SW 1271 (cell line): ENCODE results near the gene REEP6.
"Not testable (repeated sequence)": the region's sequence is repeated elsewhere in the genome, so short reads cannot be mapped to it uniquely, and the experiment has no call there.

ENCODE experiments used
- DNase-seq, 2 experiments: peaks; one replicate each; lab custom pipeline; 2025; lab: John Stamatoyannopoulos, UW

The REEP6 gene

GRCh38 chr19:1472231-1473084, 18.5 kb upstream of the REEP6 start:
- DNase-seq = no peak

- DNase-seq = no peak
Measured at GRCh38 chr19:1473085-1473851, 17.7 kb upstream of the REEP6 start.

- no peak for DNase-seq
Measured at GRCh38 chr19:1474011-1474764, 16.8 kb upstream of the REEP6 start.

- DNase-seq = no peak
Measured at GRCh38 chr19:1474765-1475351, 16.1 kb upstream of the REEP6 start.

- DNase-seq = no peak
Measured at GRCh38 chr19:1475751-1476437, 15.1 kb upstream of the REEP6 start.

GRCh38 chr19:1477056-1477455, 13.9 kb upstream of the REEP6 start:
- DNase-seq = not testable (repeated sequence)

DNA sequence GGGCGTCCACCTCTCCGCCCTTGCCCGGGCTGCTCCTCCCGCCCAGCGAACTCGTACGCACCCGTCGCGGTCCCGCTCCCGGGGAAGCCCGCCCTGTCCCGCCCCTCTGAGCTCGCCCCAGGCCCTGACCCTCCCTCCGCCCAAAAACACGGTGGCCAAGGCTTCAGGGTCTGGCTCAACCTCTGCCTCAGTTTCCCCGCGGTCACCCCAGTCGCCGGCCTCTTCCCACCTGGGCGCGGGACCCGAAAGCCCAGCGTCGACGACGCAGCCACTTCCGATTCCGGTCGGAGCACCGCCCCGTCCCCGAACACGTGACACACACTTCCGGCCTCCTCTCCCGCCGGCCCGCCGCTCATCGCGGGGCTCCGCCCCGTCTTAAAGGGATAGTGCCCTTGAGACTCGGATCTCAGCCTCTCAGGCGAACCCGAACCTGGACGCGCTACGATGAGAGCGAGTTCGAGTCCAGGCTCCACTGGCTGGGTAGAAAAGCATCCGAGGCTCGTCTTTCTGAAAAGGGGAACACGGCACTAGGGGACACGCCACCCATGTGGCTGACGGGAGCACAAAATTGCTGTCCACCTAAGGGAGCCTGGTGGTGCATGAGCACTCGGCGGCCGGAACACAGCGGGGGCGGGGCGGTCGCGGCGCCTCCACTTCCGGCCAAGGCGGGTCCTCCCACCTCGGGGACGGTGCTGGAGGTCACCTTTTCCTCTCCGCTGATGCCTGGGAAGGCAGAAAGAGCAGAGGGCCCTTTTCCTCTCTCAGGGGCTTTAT, 11.9 kb upstream of the REEP6 start, which contains the start of gene C19orf25:
Gene C19orf25 (minus strand): TSS at position 282 of the 774 bp plus-strand sequence. CDS start 312 bp downstream, outside the sequence.
- DNase-seq = peak; percentile 81 to 90

GRCh38 chr19:1481224-1481892, 9.6 kb upstream of the REEP6 start:
- no peak for DNase-seq

DNA sequence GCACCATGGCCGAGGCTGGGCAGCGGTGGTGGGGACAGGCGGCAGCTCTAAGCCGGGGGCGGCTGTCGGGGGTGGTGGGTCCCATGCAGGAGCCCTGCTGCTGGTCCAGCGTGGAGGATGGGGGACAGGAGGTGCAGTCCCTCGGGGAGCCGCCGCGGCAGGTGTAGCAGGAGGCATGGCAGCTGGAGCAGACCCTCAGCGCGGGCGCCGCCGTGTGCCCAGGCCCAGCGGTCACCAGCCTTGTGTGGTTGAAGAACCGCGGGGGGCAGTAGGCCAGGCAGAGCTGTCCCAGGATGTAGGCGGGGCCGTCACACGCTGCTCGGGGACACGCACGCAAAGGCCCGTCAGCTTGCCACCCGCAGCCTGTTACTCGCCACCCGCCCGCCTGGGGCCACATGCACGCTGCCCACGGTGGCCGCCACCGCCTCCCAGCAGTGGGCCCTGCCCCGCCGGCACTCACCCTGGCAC, 9.1 kb upstream of the REEP6 start:
- DNase-seq = no peak

DNA sequence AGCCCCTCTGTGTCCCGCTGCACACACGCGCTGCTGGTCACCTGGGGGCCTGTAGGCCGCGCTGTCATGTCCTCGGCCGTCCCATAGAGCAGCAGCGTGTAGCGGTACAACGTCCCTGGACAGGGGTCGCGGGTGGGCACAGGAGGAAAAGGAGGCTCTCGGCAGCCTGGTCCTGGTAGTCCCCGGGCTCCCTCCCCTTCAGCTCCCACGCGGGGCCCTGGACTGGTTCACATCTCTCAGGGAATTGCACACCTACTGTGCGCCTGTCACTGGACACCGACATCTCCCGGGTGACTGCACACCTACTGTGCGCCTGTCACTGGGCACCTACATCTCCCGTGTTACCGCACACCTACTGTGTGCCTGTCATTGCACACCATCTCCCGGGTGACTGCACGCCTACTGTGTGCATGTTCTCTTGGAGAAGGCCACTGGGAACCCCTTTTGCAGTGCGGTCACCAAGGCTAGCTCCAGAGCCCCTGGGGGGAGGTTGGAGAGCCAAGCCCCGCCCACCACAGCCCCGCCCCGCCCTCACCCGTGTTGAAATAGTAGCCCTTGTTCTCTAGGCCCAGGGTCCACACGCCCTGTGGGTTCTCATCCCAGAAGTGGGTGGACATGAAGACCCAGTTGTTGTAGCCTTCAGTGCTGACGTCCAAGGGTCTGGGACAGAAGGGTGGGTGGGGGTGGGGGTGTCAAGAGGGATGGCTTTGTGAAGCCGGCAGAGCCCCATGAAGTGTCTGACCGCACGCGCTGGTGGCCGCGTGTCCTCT, 8.4 kb upstream of the REEP6 start:
- DNase-seq = no peak

GRCh38 chr19:1483131-1483978, 7.6 kb upstream of the REEP6 start:
- no peak for DNase-seq

DNA sequence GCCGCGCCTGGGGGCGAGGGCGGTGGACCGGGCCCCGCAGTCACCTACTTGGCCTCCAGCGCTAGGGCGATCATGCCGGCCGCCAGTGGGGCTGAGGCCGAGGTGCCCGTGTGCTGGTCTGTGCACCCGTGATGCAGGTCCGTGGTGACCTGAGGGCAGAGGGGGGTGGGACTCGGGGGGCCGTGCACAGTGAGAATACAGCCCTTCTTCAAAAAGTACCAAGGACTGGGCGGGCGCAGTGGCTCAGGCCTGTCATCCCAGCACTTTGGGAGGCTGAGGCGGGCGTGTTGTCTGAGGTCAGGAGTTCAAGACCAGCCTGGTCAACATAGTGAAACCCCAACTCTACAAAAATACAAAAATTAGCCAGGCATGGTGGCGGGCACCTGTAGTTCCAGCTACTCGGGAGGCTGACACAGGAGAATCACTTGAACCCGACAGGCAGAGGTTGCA, 7.0 kb upstream of the REEP6 start:
- DNase-seq = no peak

DNA sequence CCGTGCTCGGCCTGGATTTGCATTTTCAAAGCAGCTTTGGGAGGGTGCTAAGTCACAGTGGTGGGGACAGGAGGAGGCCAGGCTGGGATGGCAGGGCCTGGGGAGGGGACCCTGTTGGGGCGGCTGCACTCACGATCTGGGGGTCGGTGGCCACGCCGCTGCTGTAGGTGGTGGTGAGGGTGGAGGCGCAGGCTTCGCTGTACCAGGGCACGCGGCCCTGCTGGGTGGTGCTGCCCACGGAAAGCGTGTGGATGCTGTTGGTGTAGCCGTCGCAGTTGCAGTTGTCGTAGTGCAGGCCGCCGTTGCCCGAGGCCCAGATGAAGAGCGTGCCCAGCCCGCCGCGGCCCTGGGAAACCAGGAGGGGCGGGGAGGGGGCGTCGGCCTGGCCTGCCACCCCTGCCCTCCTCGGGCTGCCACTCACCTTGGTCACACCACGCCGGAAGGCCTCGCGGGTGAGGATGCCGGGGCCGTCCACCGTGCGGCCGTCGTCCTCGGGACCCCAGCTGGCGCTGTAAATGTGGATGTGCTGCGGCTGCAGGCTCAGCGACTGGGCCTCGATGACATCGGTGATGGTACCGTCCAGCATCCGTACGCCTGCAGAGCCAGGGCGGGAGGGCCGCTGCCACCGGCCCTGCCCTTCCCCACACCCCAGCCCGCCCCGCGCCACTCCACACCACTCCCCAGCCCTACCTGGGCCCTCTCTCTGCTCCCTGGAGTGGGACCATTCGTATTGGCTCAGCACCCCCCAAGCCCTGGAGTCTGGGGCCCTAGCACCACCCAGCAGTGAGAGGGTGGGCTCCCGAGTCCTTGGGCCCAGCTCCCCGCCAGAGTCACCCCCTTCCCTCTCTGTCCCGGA, 4.0 kb upstream of the REEP6 start:
- DNase-seq = no peak

DNA sequence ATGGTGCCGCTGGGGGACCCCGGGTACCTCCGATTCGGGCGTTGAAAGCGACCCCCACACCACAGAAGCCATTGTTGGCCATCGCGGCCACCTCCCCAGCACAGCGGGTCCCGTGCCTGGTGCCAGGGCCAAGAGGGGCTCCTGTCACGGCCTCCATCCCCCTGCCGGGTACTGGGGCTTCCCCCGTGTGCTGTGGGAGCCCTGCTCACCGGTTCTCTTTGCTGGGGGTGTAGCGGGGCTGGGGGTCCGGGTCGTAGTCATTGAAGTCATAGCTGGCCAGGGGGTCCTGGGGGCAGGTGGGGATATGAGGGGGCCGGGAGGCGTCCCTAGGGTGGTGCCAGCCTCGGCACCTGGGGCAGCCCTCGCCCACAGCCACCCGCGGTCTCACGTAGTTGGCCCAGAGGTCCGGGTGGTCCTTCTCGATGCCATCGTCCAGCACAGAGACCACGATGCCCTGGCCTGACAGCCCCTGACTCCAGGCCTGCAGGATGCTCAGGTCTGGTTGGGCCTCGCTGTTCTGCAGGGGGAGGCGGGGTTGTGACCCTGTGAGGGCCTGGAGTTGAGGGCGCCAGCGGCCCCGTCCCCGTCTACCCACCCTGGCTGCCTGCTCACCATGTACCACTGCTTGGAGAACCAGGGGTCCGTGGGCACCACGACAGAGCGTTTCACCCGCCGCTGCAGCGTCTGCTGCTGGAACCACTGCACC, 3.3 kb upstream of the REEP6 start:
- DNase-seq = no peak

DNA sequence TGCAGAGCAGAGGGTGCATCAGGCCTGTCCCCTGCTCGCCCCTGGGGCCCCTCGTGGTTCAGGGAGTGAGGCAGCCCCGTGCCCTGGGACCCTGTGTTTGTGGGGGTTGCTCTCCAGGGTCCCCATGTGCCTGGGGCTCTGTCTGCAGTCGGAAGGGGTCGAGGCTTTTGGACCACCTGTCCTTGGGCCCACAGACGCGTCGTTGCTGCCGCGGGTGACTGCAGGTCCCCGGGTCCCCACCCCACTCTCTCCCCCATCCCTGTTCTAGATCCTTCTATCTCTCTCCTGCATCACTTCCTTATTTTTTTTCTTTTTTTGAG, 2.7 kb upstream of the REEP6 start:
- no peak for DNase-seq

GRCh38 chr19:1489463-1490310, 1.3 kb upstream of the REEP6 start:
- DNase-seq = no peak
